Endothelial cell (in vitro differentiated cells): ENCODE measurements around the gene TMEM256. TPM values are rescaled to one million over a fixed set of nuclear protein-coding genes. Genes with fewer than 3 reads are reported as not detected.

Source experiments
- DNase-seq: peaks from one replicate; pipeline ENCODE4 v3.0.0; 2021; ENCODE audit warnings: low spot score
- H3K27ac Mint-ChIP-seq: one replicate; pipeline ENCODE4 v1.8.0; 2021; ENCODE audit warnings: mixed read lengths, inconsistent platforms; ENCODE audit not compliant: unreplicated experiment
- H3K27me3 Mint-ChIP-seq: one replicate; pipeline ENCODE4 v1.8.0; 2021; ENCODE audit warnings: mild to moderate bottlenecking, moderate library complexity, mixed read lengths, inconsistent platforms; ENCODE audit not compliant: unreplicated experiment
- H3K36me3 Mint-ChIP-seq: one replicate; pipeline ENCODE4 v1.8.0; 2021; ENCODE audit warnings: mild to moderate bottlenecking, low read depth, mixed read lengths, inconsistent platforms; ENCODE audit not compliant: unreplicated experiment
- H3K4me1 Mint-ChIP-seq: one replicate; pipeline ENCODE4 v1.8.0; 2021; ENCODE audit warnings: mild to moderate bottlenecking, mixed read lengths, inconsistent platforms; ENCODE audit not compliant: unreplicated experiment
- H3K4me3 Mint-ChIP-seq: one replicate; pipeline ENCODE4 v1.8.0; 2021; ENCODE audit warnings: mild to moderate bottlenecking, mixed read lengths, inconsistent platforms; ENCODE audit not compliant: unreplicated experiment
- H3K9me3 Mint-ChIP-seq: one replicate; pipeline ENCODE4 v1.8.0; 2021; ENCODE audit warnings: mixed read lengths, inconsistent platforms; ENCODE audit not compliant: unreplicated experiment
- total RNA-seq: library from RNA; stranded (reverse); fragmentation: NEBNext Ultra II Directional; extraction: Animal tissue kit (Norgen Biotek cat#: 25700); gene quantifications from one replicate; pipeline ENCODE4 v1.2.1, GENCODE V29; 2021; ENCODE audit not compliant: unreplicated experiment
- TF ChIP-seq, protein P1 (sequence below): fragments of 200-600 bp; sonication (generic); IDR thresholded peaks from one replicate; pipeline ENCODE4 v1.5.0; 2021; ENCODE audit warnings: antibody characterized with exemption; ENCODE audit not compliant: unreplicated experiment

TMEM256 gene
- total RNA-seq, 1 donor from 2014 or later, result 94.7 TPM

DNA sequence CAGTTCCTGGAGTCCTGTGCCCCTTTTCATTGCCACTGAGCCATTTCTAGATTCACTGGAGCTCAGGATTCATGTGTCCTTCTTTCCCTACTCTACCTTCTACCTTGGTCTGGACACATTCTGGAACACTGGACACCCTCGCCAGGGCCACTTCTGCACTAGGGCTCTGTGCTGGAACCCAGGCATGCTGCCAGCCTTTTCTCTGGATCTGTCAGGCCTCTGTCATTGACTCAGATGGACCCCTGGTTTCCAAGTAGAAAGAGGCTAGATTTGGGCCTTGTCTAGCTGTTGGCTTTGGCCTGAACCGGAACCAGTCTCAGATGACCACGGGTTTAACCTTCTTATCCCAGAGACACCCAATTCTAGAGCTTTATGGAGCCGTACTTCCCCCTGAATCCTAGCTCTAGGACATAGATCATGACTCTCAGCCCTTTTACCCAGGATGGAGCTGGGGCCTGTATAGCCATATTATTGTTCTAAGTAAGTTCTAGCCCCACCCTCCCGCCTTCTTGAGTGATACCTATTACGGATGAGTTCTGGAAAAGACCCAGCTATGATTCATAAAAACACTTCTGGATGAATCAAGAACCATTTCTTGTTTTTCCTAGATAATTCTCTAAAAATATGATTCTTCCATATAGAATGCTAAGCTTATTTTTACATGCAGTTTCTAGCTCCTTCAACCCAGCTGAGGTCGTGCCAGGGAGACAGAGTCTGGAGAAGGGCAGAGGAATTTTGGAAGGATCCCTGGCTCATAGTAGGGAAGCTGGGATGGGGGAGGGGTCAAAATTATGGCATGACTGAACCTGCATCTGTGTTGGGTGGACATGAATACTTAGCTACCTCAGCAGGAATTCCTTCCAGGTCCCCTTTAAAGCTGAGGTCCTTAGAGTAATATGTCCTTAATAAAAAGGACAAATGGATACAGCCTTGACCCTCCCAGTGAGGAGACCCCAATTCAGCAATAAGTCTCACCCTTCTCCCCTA lies 39.9 kb upstream of the TMEM256 start:
- Mint-ChIP-seq H3K9me3 (no peaks in the 10 kb centered on the region), H3K4me3 (peak overlapping the region; percentile 65), H3K4me1 (peaks cover 35% of the 10 kb centered on the region), H3K27me3 (peaks cover 24% of the 10 kb centered on the region), H3K36me3 (no peaks in the 10 kb centered on the region), H3K27ac (peak overlapping the region; percentile 48)
- no peak for DNase-seq
- TF ChIP-seq, protein P1, sequence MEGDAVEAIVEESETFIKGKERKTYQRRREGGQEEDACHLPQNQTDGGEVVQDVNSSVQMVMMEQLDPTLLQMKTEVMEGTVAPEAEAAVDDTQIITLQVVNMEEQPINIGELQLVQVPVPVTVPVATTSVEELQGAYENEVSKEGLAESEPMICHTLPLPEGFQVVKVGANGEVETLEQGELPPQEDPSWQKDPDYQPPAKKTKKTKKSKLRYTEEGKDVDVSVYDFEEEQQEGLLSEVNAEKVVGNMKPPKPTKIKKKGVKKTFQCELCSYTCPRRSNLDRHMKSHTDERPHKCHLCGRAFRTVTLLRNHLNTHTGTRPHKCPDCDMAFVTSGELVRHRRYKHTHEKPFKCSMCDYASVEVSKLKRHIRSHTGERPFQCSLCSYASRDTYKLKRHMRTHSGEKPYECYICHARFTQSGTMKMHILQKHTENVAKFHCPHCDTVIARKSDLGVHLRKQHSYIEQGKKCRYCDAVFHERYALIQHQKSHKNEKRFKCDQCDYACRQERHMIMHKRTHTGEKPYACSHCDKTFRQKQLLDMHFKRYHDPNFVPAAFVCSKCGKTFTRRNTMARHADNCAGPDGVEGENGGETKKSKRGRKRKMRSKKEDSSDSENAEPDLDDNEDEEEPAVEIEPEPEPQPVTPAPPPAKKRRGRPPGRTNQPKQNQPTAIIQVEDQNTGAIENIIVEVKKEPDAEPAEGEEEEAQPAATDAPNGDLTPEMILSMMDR, result no peak

DNA sequence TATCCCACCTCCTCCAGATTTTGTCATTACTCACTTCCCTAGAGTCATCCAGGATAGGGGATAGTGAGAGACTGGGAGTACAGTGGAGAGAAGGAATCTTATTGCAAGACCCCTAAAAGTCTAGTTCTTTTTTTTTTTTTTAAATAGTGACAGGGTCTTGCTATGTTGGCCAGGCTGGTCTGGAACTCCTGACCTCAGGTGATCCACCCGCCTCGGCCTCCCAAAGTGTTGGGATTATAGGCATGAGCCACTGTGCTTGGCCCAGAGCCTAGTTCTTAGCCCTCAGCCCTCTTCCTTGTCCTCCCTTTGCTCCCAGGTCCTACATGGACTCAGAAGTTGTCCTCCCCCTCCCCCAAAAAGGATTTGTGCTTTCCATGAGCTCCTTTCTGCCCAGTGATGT lies 38.2 kb upstream of the TMEM256 start:
- no peaks in the 10 kb centered on the region for H3K36me3 Mint-ChIP-seq
- TF ChIP-seq, protein P1, result no peak
- peaks cover 42% of the 10 kb centered on the region for H3K4me1 Mint-ChIP-seq
- H3K4me3 Mint-ChIP-seq, result peak overlapping the region; percentile 92
- H3K9me3 Mint-ChIP-seq, result no peaks in the 10 kb centered on the region
- peaks cover 31% of the 10 kb centered on the region for H3K27me3 Mint-ChIP-seq
- DNase-seq, result no peak
- H3K27ac Mint-ChIP-seq, result no peak overlapping the region

DNA sequence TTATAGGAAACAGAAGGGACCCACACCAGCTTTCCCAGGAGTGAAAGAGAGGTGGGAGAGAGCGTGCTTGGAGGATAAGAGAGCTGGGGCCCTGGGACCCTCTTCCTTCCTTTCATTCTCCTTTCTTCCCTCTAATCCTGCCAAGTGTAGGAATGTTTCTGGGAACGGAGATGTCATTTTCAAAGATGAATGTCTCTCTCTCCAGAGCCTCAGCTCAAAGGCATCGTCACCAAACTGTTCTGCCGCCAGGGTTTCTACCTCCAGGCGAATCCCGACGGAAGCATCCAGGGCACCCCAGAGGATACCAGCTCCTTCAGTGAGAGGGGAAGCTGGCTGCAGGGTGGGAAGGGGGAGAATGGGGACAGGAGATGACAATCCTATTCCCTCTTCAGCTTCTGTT lies 37.4 kb upstream of the TMEM256 start:
- H3K27ac Mint-ChIP-seq, result no peak overlapping the region
- H3K36me3 Mint-ChIP-seq, result no peaks in the 10 kb centered on the region
- peak overlapping the region; percentile 92 for H3K4me3 Mint-ChIP-seq
- DNase-seq, result no peak
- TF ChIP-seq, protein P1, result no peak
- no peaks in the 10 kb centered on the region for H3K9me3 Mint-ChIP-seq
- peaks cover 39% of the 10 kb centered on the region for H3K4me1 Mint-ChIP-seq
- H3K27me3 Mint-ChIP-seq, result peaks cover 28% of the 10 kb centered on the region

DNA sequence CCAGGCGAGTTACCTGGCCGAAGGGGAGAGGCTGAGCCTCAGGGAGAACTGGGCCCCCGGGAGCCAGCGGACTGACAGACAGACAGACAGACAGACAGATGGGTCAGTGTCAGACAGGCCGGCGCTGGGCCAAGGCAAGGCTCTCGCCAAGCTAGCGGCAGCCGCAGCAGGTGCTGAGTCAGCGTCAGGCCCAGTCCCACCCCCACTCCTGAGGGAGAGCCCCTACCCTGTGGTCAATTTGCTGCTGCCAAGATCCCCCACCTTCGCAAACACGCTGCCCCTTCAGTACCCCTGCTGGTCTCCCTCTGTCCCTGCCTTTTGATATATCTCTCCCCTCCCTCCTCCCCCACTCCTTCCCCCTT lies 36.9 kb upstream of the TMEM256 start:
- TF ChIP-seq, protein P1, result no peak
- DNase-seq, result peak; percentile 39
- Mint-ChIP-seq H3K9me3 (no peaks in the 10 kb centered on the region), H3K4me1 (peaks cover 38% of the 10 kb centered on the region), H3K27ac (no peak overlapping the region), H3K4me3 (peak overlapping the region; percentile 92), H3K27me3 (peaks cover 29% of the 10 kb centered on the region), H3K36me3 (no peaks in the 10 kb centered on the region)

DNA sequence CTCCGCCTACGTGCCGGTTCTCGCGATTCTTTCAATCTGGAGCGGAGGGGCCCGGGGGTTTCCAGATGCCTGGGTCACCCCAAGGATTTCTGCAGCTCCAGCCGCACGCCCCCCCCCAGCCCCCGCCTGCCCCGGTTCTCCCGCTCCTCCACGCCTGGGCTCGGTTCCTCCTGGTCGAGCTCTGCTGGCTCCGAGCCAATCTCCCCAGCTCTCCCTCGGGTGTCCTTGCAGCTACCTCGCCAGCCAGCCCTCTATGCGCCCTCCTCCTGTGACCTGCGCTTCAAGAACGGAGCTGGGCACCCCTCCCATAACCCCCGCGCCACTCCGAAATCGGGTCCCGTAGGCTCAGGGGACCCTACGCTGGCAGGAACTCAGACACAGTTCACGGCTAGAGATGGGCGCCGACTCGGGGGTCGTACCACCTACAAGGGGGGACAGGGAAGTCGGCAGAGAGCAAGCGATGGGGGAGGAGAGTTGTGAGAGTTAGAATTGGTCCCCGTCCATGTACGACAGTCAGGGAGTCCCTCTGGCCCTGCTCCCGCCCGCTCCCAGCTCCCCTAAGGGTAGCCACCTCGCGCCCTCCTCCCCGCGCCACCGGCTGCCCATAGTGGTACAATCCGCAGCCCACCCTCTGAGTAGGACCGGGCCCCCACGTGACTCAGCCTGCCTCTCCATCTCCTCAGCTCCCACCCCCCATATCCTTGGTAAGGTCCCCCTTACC lies 36.4 kb upstream of the TMEM256 start:
- Mint-ChIP-seq H3K4me1 (peaks cover 36% of the 10 kb centered on the region), H3K9me3 (no peaks in the 10 kb centered on the region), H3K27ac (peak overlapping the region; percentile 72), H3K36me3 (no peaks in the 10 kb centered on the region), H3K4me3 (peak overlapping the region; percentile 92), H3K27me3 (peaks cover 29% of the 10 kb centered on the region)
- DNase-seq, result no peak
- TF ChIP-seq, protein P1, result no peak
